ENCODE results near the gene ALDH2. TPM values are rescaled to one million over a fixed set of nuclear protein-coding genes. Genes with fewer than 3 reads are reported as not detected.

The ALDH2 gene
- total and polyA plus RNA-seq, 9 of the 15 experiments (the other 6 are each of a cell fraction or from before 2014, with no cell fraction given): 1.9 to 22.5 (median 12.2) TPM

DNA sequence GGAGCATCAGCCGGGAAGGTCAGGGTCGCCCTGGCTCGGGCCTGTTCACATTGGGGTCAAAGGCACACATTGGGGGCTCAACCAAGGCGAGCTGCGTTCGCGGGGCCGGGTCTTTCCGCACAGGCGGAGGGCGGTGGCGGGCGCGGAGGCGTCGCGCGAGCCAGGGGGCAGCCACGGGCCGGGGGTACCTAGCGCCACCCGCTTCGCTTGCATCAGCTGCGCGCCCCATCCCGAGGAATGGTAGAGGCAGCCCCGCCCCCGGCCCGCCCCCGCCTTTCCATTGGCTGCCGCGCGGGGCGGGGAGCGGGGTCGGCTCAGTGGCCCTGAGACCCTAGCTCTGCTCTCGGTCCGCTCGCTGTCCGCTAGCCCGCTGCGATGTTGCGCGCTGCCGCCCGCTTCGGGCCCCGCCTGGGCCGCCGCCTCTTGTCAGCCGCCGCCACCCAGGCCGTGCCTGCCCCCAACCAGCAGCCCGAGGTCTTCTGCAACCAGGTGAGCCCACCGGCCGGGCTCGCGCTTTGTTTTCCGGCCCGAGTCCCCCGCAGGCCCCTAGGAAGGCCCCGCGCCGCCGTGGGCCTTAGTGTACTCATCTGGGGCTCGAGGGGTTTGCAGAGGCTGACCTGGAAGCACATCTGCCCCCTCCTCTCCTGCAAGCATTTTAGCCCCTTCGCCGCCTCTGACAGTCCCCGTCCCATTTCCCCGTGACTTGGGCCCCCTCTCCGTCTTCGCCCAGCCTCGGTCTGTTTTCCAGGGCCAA, at the start of gene ALDH2 (continued):
- TF ChIP-seq SREBF1 (IDR thresholded peaks at IDR 0.05; ENCODE audit: borderline replicate concordance, low read depth, low read length): no peak
- TF ChIP-seq HDAC3 (IDR thresholded peaks at IDR 0.05; ENCODE audit: borderline replicate concordance, partially characterized antibody): no peak
- TF ChIP-seq, protein P1, sequence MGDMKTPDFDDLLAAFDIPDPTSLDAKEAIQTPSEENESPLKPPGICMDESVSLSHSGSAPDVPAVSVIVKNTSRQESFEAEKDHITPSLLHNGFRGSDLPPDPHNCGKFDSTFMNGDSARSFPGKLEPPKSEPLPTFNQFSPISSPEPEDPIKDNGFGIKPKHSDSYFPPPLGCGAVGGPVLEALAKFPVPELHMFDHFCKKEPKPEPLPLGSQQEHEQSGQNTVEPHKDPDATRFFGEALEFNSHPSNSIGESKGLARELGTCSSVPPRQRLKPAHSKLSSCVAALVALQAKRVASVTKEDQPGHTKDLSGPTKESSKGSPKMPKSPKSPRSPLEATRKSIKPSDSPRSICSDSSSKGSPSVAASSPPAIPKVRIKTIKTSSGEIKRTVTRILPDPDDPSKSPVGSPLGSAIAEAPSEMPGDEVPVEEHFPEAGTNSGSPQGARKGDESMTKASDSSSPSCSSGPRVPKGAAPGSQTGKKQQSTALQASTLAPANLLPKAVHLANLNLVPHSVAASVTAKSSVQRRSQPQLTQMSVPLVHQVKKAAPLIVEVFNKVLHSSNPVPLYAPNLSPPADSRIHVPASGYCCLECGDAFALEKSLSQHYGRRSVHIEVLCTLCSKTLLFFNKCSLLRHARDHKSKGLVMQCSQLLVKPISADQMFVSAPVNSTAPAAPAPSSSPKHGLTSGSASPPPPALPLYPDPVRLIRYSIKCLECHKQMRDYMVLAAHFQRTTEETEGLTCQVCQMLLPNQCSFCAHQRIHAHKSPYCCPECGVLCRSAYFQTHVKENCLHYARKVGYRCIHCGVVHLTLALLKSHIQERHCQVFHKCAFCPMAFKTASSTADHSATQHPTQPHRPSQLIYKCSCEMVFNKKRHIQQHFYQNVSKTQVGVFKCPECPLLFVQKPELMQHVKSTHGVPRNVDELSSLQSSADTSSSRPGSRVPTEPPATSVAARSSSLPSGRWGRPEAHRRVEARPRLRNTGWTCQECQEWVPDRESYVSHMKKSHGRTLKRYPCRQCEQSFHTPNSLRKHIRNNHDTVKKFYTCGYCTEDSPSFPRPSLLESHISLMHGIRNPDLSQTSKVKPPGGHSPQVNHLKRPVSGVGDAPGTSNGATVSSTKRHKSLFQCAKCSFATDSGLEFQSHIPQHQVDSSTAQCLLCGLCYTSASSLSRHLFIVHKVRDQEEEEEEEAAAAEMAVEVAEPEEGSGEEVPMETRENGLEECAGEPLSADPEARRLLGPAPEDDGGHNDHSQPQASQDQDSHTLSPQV (IDR thresholded peaks at IDR 0.05): 0 out of 2 replicates have a peak, but pooled peaks have one; percentile 38
- no peak for TF ChIP-seq ZNF212 (CRISPR knock-in tag; IDR thresholded peaks at IDR 0.05)
- no peak for TF ChIP-seq NR2C2 (CRISPR knock-in tag; IDR thresholded peaks at IDR 0.05)
- TF ChIP-seq NR2C2 (tag; IDR thresholded peaks at IDR 0.05): peak; percentile 63
- no peak for TF ChIP-seq ZNF354B (CRISPR knock-in tag; IDR thresholded peaks at IDR 0.05)
- no peak for TF ChIP-seq KHSRP (IDR thresholded peaks at IDR 0.05)
- TF ChIP-seq SP1 (CRISPR knock-in tag; IDR thresholded peaks at IDR 0.05): peak; percentile 82
- no peak for TF ChIP-seq U2AF1 (optimal IDR thresholded peaks at IDR 0.05; ENCODE audit: low read depth, low read length)
- 0 out of 2 replicates have a peak, but pooled peaks have one; percentile 6 for TF ChIP-seq ERF (CRISPR knock-in tag; IDR thresholded peaks at IDR 0.05)
- TF ChIP-seq, protein P2, sequence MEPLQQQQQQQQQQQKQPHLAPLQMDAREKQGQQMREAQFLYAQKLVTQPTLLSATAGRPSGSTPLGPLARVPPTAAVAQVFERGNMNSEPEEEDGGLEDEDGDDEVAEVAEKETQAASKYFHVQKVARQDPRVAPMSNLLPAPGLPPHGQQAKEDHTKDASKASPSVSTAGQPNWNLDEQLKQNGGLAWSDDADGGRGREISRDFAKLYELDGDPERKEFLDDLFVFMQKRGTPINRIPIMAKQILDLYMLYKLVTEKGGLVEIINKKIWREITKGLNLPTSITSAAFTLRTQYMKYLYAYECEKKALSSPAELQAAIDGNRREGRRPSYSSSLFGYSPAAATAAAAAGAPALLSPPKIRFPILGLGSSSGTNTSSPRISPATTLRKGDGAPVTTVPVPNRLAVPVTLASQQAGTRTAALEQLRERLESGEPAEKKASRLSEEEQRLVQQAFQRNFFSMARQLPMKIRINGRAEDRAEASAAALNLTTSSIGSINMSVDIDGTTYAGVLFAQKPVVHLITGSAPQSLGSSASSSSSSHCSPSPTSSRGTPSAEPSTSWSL (CRISPR knock-in tag; IDR thresholded peaks at IDR 0.05; ENCODE audit: borderline replicate concordance): no peak
- TF ChIP-seq ATF6 (CRISPR knock-in tag; IDR thresholded peaks at IDR 0.05): 0 out of 2 replicates have a peak, but pooled peaks have one; percentile 20
- TF ChIP-seq, protein P3, sequence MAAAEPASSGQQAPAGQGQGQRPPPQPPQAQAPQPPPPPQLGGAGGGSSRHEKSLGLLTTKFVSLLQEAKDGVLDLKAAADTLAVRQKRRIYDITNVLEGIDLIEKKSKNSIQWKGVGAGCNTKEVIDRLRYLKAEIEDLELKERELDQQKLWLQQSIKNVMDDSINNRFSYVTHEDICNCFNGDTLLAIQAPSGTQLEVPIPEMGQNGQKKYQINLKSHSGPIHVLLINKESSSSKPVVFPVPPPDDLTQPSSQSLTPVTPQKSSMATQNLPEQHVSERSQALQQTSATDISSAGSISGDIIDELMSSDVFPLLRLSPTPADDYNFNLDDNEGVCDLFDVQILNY (CRISPR knock-in tag; IDR thresholded peaks at IDR 0.05): no peak
- TF ChIP-seq ZEB2 (IDR thresholded peaks at IDR 0.05): 0 out of 2 replicates have a peak, but pooled peaks have one; percentile 42
- TF ChIP-seq POLR2B (IDR thresholded peaks at IDR 0.05; ENCODE audit: low read depth, partially characterized antibody): peak; percentile 30
- TF ChIP-seq CHD2 (IDR thresholded peaks at IDR 0.05; ENCODE audit: low read depth, low read length): no peak
- no peak for TF ChIP-seq RNF2 (IDR thresholded peaks at IDR 0.05)

Data from K562 (cell line).